RWPE2 (cell line): ENCODE data around the gene ABHD11.
"Not testable (repeated sequence)": the region's sequence is repeated elsewhere in the genome, so short reads cannot be mapped to it uniquely, and the experiment has no call there.

ENCODE experiments used
- ATAC-seq: fragments of 200-7000 bp; cut with Tn5 transposase; 3 replicates; pipeline ENCODE4 v1.9.1; 2021; ENCODE audit warnings: low read depth
- DNase-seq: peaks from one replicate; pipeline ENCODE4 v3.0.0-alpha.2; 2020; ENCODE audit warnings: low spot score
- H3K27ac ChIP-seq: fragments of 450-650 bp; 2 replicates; pipeline ENCODE4 v1.5.1; 2017; ENCODE audit warnings: mild to moderate bottlenecking; ENCODE audit not compliant: poor library complexity, severe bottlenecking
- H3K27me3 ChIP-seq: fragments of 250-450 bp; sonication (Bioruptor Pico); 2 replicates; pipeline ENCODE4 v1.5.1; 2021; ENCODE audit warnings: mild to moderate bottlenecking, moderate library complexity; ENCODE audit not compliant: insufficient read depth, poor library complexity, severe bottlenecking
- H3K36me3 ChIP-seq: fragments of 250-450 bp; sonication (Bioruptor Pico); 2 replicates; pipeline ENCODE4 v1.5.1; 2020; ENCODE audit warnings: low read depth, mild to moderate bottlenecking, moderate library complexity
- H3K4me1 ChIP-seq: fragments of 250-450 bp; sonication (Bioruptor Pico); 2 replicates; pipeline ENCODE4 v1.5.1; 2021; ENCODE audit warnings: mild to moderate bottlenecking, moderate library complexity; ENCODE audit not compliant: insufficient read depth, poor library complexity, severe bottlenecking
- H3K4me3 ChIP-seq: fragments of 250-450 bp; sonication (Bioruptor Pico); 2 replicates; pipeline ENCODE4 v1.5.1; 2021; ENCODE audit warnings: mild to moderate bottlenecking, moderate library complexity; ENCODE audit not compliant: severe bottlenecking
- H3K9me3 ChIP-seq: fragments of 250-450 bp; sonication (Bioruptor Pico); 2 replicates; pipeline ENCODE4 v1.5.1; 2021; ENCODE audit warnings: mild to moderate bottlenecking, moderate library complexity; ENCODE audit not compliant: severe bottlenecking
- CTCF ChIP-seq: fragments of 450-650 bp; IDR thresholded peaks from one replicate; pipeline ENCODE4 v1.5.1; 2017; ENCODE audit warnings: mild to moderate bottlenecking, moderate library complexity; ENCODE audit not compliant: poor library complexity, severe bottlenecking

The ABHD11 gene

GRCh38 chr7:73738612-73739386 is at the start of gene ABHD11:
ABHD11 (minus strand) TSS chr7:73738802; CDS start chr7:73738770, 32 bp downstream.
- peak within 1 kb of the TSS; percentile 76 for H3K27ac ChIP-seq
- peak; percentile 64 for ATAC-seq
- peaks cover 13% of the 10 kb centered on the region for H3K36me3 ChIP-seq
- DNase-seq = peak; percentile 92
- H3K4me1 ChIP-seq = no peaks in the 10 kb centered on the region
- peak within 1 kb of the TSS; percentile 51 for H3K4me3 ChIP-seq
- no peaks in the 10 kb centered on the region for H3K9me3 ChIP-seq
- no peak for TF ChIP-seq CTCF
- H3K27me3 ChIP-seq = no peaks in the 10 kb centered on the region

GRCh38 chr7:73787786-73788048 is 49.1 kb upstream of the ABHD11 start:
- H3K27ac ChIP-seq, H3K9me3 ChIP-seq, H3K36me3 ChIP-seq, H3K27me3 ChIP-seq, H3K4me3 ChIP-seq, DNase-seq, H3K4me1 ChIP-seq, ATAC-seq: not testable (repeated sequence)

- Histone ChIP-seq H3K4me1 (no peaks in the 10 kb centered on the region), H3K27ac (no peak overlapping the region), H3K36me3 (no peaks in the 10 kb centered on the region), H3K27me3 (no peaks in the 10 kb centered on the region), H3K4me3 (no peak overlapping the region), H3K9me3 (peaks cover 3% of the 10 kb centered on the region)
- ATAC-seq = no peak
- DNase-seq = no peak
- no peak for TF ChIP-seq CTCF
Measured at GRCh38 chr7:73786588-73786987, 48.0 kb upstream of the ABHD11 start.

- no peaks in the 10 kb centered on the region for H3K27me3 ChIP-seq
Measured at GRCh38 chr7:73779517-73779916, 40.9 kb upstream of the ABHD11 start.

GRCh38 chr7:73778801-73779389 is 40.3 kb upstream of the ABHD11 start:
- Histone ChIP-seq H3K4me1 (no peaks in the 10 kb centered on the region), H3K27me3 (no peaks in the 10 kb centered on the region), H3K9me3 (no peaks in the 10 kb centered on the region), H3K27ac (no peak overlapping the region), H3K36me3 (no peaks in the 10 kb centered on the region), H3K4me3 (no peak overlapping the region)
- no peak for DNase-seq
- no peak for ATAC-seq
- TF ChIP-seq CTCF = no peak

More at GRCh38 chr7:73779517-73779916, 40.9 kb upstream of the ABHD11 start:
- Histone ChIP-seq H3K36me3 (no peaks in the 10 kb centered on the region), H3K4me1 (no peaks in the 10 kb centered on the region), H3K27ac (no peak overlapping the region), H3K4me3 (no peak overlapping the region), H3K9me3 (no peaks in the 10 kb centered on the region)
- ATAC-seq = no peak
- no peak for TF ChIP-seq CTCF
- DNase-seq = no peak
